ENCODE measurements around the gene RHBDL1. TPM values are rescaled to one million over a fixed set of nuclear protein-coding genes. Genes with fewer than 3 reads are reported as not detected.

The RHBDL1 gene
- total and polyA plus RNA-seq, 10 of the 15 experiments (the other 5 are each of a cell fraction or from before 2014, with no cell fraction given) = 0.04 to 1.3 (median 0.65) TPM; not detected in 5

GRCh38 chr16:709566-710499 lies 34.4 kb downstream of the RHBDL1 start:
- Histone ChIP-seq H2AFZ (ENCODE audit: control insufficient read depth, low read depth, low read length) (no peak overlapping the region), H3K9me3 (replicated peaks; ENCODE audit: control insufficient read depth, insufficient read depth, low read length) (no peaks in the 10 kb centered on the region), H3K27me3 (replicated peaks in 1 of 2; ENCODE audit: control insufficient read depth in 2 of 2, insufficient read depth in 2 of 2, low read length in 1 of 2) (no peaks in the 10 kb centered on the region; a peak in 2 of 4 replicates), H3K9ac (ENCODE audit: control insufficient read depth, insufficient read depth, low read length) (no peak overlapping the region), H3K36me3 (ENCODE audit: control insufficient read depth in 2 of 2, insufficient read depth in 2 of 2, low read length in 1 of 2) (no peaks in the 10 kb centered on the region), H3K4me1 (ENCODE audit: control insufficient read depth, insufficient read depth, low read length) (no peaks in the 10 kb centered on the region), H3K79me2 (ENCODE audit: control insufficient read depth, insufficient read depth, low read length) (no peaks in the 10 kb centered on the region), H4K20me1 (ENCODE audit: control insufficient read depth, insufficient read depth) (no peaks in the 10 kb centered on the region), H3K27ac (ENCODE audit: control insufficient read depth, insufficient read depth) (no peak overlapping the region), H3K4me2 (ENCODE audit: control insufficient read depth, insufficient read depth) (no peak overlapping the region), H3K4me3 (no peak overlapping the region)
- intact Hi-C loops (cut with micrococcal nuclease; ENCODE audit: unreplicated experiment) = loop anchor here (2.0 kb wide), 1 partner anchor 393 kb away; no protein-coding TSS in a partner anchor
- in situ Hi-C loops (cut with MboI) = loop anchor here (5.0 kb wide), 1 partner anchor 77 kb away; the partner anchor contains the start of genes CHTF18 and RPUSD1
- ChIA-PET SMC1A (ENCODE audit: uncharacterized antibody, unreplicated experiment) (no interaction called here), CTCF (interaction anchor here (1.0 to 1.3 kb wide), 3 partner anchors 14 to 75 kb away, joined by 4 to 5 read pairs (median 5); no protein-coding TSS in a partner anchor), POLR2A (no interaction called here), RAD21 (ENCODE audit: unreplicated experiment) (interaction anchor here (0.5 kb wide), 1 partner anchor 316 kb away, joined by 4 read pairs; no protein-coding TSS in a partner anchor)
- TF ChIP-seq BMI1 (IDR thresholded peaks at IDR 0.05; ENCODE audit: borderline replicate concordance) (peak; percentile 84), ZBTB40 (IDR thresholded peaks at IDR 0.05; ENCODE audit: borderline replicate concordance) (peak; percentile 43), EP300 (IDR thresholded peaks at IDR 0.05; ENCODE audit: borderline replicate concordance in 1 of 2, control insufficient read depth in 1 of 2, low read depth in 2 of 2, low read length in 2 of 2) (no peak)
- ATAC-seq (no peak), FAIRE-seq (no peak), DNase-seq (ENCODE audit: low read depth, low spot score) (no peak)
- 30% methylated on average over 30 of the region's 30 CpGs for WGBS (ENCODE audit: insufficient coverage, insufficient replicate concordance, low lambda C conversion rate, missing lambda C conversion rate)
- no TSS peak for BruUV-seq (replicated peaks)
